Liver (tissue), 9 donors: ENCODE data around the gene PIPOX. TPM values are rescaled to one million over a fixed set of nuclear protein-coding genes. Genes with fewer than 3 reads are reported as not detected.

Source experiments
- DNase-seq: peaks from one replicate; pipeline ENCODE4 v3.0.0-alpha.2; 2017; ENCODE audit warnings: low spot score
- H3K27ac ChIP-seq, 2 donors: one replicate each; pipeline ENCODE4 v1.7.0; 2013; ENCODE audit warnings: inconsistent platforms in 2 of 2, low read length in 2 of 2, control low read depth in 1 of 2, low read depth in 1 of 2, mild to moderate bottlenecking in 1 of 2
- H3K27me3 ChIP-seq, 4 donors: one replicate each; pipeline versions ENCODE4 v1.6.1 to v1.7.0; 2013; ENCODE audit warnings: low read length in 3 of 4, inconsistent platforms in 1 of 4, mild to moderate bottlenecking in 1 of 4, moderate library complexity in 1 of 4; ENCODE audit not compliant: control insufficient read depth in 4 of 4, insufficient read depth in 4 of 4
- H3K36me3 ChIP-seq, 4 donors: one replicate each; pipeline versions ENCODE4 v1.6.1 to v1.7.0; 2013; ENCODE audit warnings: low read length in 3 of 4, mild to moderate bottlenecking in 3 of 4, low read depth in 1 of 4, moderate library complexity in 1 of 4; ENCODE audit not compliant: control insufficient read depth in 4 of 4, insufficient read depth in 3 of 4
- H3K4me1 ChIP-seq, 4 donors: one replicate each; pipeline versions ENCODE4 v1.6.1 to v1.7.0; 2013; ENCODE audit warnings: low read length in 3 of 4, mild to moderate bottlenecking in 3 of 4, moderate library complexity in 1 of 4; ENCODE audit not compliant: control insufficient read depth in 4 of 4, insufficient read depth in 4 of 4
- H3K4me3 ChIP-seq, 3 donors: one replicate each; pipeline versions ENCODE4 v1.6.1 to v1.7.0; 2013; ENCODE audit warnings: low read length in 3 of 3, control low read depth in 1 of 3, low read depth in 1 of 3, mild to moderate bottlenecking in 1 of 3
- H3K9ac ChIP-seq, 2 donors: one replicate each; pipeline ENCODE4 v1.7.0; 2013; ENCODE audit warnings: low read length in 2 of 2, mild to moderate bottlenecking in 2 of 2, moderate library complexity in 2 of 2, control low read depth in 1 of 2, low read depth in 1 of 2
- H3K9me3 ChIP-seq, 4 donors: one replicate each; pipeline versions ENCODE4 v1.6.1 to v1.7.0; 2013; ENCODE audit warnings: low read length in 3 of 4; ENCODE audit not compliant: control insufficient read depth in 4 of 4
- EGR1 ChIP-seq, 2 donors: IDR thresholded peaks; 2 replicates each; pipeline ENCODE4 v1.6.1; 2016 to 2018; ENCODE audit warnings: antibody characterized with exemption in 2 of 2, low read depth in 2 of 2
- FOXA1 ChIP-seq: IDR thresholded peaks from 2 replicates; pipeline ENCODE4 v1.6.1; 2016; ENCODE audit warnings: antibody characterized with exemption
- FOXA2 ChIP-seq: IDR thresholded peaks from 2 replicates; pipeline ENCODE4 v1.6.1; 2016; ENCODE audit warnings: antibody characterized with exemption
- GABPA ChIP-seq, 2 donors: IDR thresholded peaks in 1 of 2; conservative IDR thresholded peaks in 1 of 2; 2 replicates each; pipeline ENCODE4 v1.6.1; 2016; ENCODE audit warnings: antibody characterized with exemption in 2 of 2, mild to moderate bottlenecking in 1 of 2, moderate library complexity in 1 of 2
- HNF4A ChIP-seq, 2 donors: conservative IDR thresholded peaks; 2 replicates each; pipeline ENCODE4 v1.6.1; 2016; ENCODE audit warnings: antibody characterized with exemption in 2 of 2, mild to moderate bottlenecking in 2 of 2
- JUND ChIP-seq, 2 donors: IDR thresholded peaks; 2 replicates each; pipeline ENCODE4 v1.6.1; 2016; ENCODE audit warnings: antibody characterized with exemption in 2 of 2
- NR2F2 ChIP-seq: IDR thresholded peaks from 2 replicates; pipeline ENCODE4 v1.6.1; 2016; ENCODE audit warnings: antibody characterized with exemption
- RAD21 ChIP-seq, 2 donors: IDR thresholded peaks; 2 replicates each; pipeline ENCODE4 v1.6.1; 2016; ENCODE audit warnings: antibody characterized with exemption in 2 of 2, mild to moderate bottlenecking in 2 of 2
- RXRA ChIP-seq, 2 donors: IDR thresholded peaks; 2 replicates each; pipeline ENCODE4 v1.6.1; 2017 to 2018; ENCODE audit warnings: antibody characterized with exemption in 2 of 2, mild to moderate bottlenecking in 1 of 2
- SP1 ChIP-seq: IDR thresholded peaks from 2 replicates; pipeline ENCODE4 v1.6.1; 2018; ENCODE audit warnings: antibody characterized with exemption, mild to moderate bottlenecking
- TAF1 ChIP-seq: conservative IDR thresholded peaks from 2 replicates; pipeline ENCODE4 v1.6.1; 2016; ENCODE audit warnings: antibody characterized with exemption, mild to moderate bottlenecking
- YY1 ChIP-seq: IDR thresholded peaks from 2 replicates; pipeline ENCODE4 v1.6.1; 2016; ENCODE audit warnings: antibody characterized with exemption, mild to moderate bottlenecking
- WGBS: extraction: QIAGEN DNeasy Blood & Tissue Kit; methylation state at CpG from one replicate; pipeline ENCODE4 v1.1.7; 2013; 5-methylcytosine and 5-hydroxymethylcytosine counted together
- polyA plus RNA-seq, 2 donors: library from polyadenylated mRNA; stranded (reverse) in 1 of 2; unstranded in 1 of 2; fragments of 200-250 nt in 1 of 2; fragments of >200 nt in 1 of 2; fragmentation: Nextera tagmentation in 1 of 2; extraction: Ambion mirVana in 1 of 2; gene quantifications; one replicate each; pipeline versions ENCODE4 v1.2.1 to v1.2.3, GENCODE V29; 2013 to 2015
- total RNA-seq, 2 donors: library from RNA; depleted of rRNA; stranded (reverse); fragments of >200 nt; gene quantifications; one replicate each; pipeline ENCODE4 v1.2.3, GENCODE V29; 2014
- TF ChIP-seq, protein P1 (sequence below): fragments of 150-350 bp; IDR thresholded peaks from 2 replicates; pipeline ENCODE4 v1.5.1; 2017; ENCODE audit warnings: improper control_type of control experiment, low read depth, low read length; ENCODE audit not compliant: missing input control
- TF ChIP-seq, protein P2 (sequence below): IDR thresholded peaks from 2 replicates; pipeline ENCODE4 v1.6.1; 2016; ENCODE audit warnings: antibody characterized with exemption
- TF ChIP-seq, protein P3 (sequence below): IDR thresholded peaks from 2 replicates; pipeline ENCODE4 v1.6.1; 2016; ENCODE audit warnings: antibody characterized with exemption
- TF ChIP-seq, protein P4 (sequence below): IDR thresholded peaks from 2 replicates; pipeline ENCODE4 v1.6.1; 2016; ENCODE audit warnings: antibody characterized with exemption
- TF ChIP-seq, protein P5 (sequence below): IDR thresholded peaks from 2 replicates; pipeline ENCODE4 v1.6.1; 2016; ENCODE audit warnings: antibody characterized with exemption, mild to moderate bottlenecking
- donor health status: healthy.
- donor health status: healthy.
- donor health status: healthy.
- donor health status: healthy.
- donor health status: healthy.

Gene PIPOX
- total and polyA plus RNA-seq, 4 donors: 19.3 to 227 (median 158) TPM

DNA sequence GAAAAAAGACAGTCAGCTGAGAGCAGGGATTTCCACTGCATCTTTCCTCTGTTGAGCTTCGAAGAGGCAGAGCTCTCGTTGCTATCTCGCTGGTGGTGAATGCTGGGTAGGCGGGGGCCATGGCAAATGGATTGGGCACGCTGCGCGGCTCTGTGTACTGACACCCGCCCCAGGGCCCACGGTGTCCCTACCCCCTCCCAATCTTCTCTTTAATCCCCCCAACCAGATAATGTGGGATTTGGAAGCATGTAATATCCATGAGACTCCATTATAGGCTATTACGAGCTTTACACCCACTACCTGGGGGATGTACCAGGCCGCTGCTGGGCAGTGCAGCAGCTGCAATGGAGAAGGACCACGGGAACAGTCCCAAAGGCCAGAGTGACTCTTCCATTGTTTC, 8.3 kb downstream of the PIPOX start:
- Histone ChIP-seq H3K27ac (no peak overlapping the region), H3K4me3 (no peak overlapping the region), H3K9ac (no peak overlapping the region), H3K36me3 (peaks cover 6 to 52% (median 28%) of the 10 kb centered on the region in 4 donors), H3K27me3 (no peaks in the 10 kb centered on the region), H3K9me3 (no peaks in the 10 kb centered on the region), H3K4me1 (peaks cover 6 to 66% (median 51%) of the 10 kb centered on the region in 4 donors)
- no peak for TF ChIP-seq JUND (IDR thresholded peaks at IDR 0.05)
- TF ChIP-seq, protein P1, sequence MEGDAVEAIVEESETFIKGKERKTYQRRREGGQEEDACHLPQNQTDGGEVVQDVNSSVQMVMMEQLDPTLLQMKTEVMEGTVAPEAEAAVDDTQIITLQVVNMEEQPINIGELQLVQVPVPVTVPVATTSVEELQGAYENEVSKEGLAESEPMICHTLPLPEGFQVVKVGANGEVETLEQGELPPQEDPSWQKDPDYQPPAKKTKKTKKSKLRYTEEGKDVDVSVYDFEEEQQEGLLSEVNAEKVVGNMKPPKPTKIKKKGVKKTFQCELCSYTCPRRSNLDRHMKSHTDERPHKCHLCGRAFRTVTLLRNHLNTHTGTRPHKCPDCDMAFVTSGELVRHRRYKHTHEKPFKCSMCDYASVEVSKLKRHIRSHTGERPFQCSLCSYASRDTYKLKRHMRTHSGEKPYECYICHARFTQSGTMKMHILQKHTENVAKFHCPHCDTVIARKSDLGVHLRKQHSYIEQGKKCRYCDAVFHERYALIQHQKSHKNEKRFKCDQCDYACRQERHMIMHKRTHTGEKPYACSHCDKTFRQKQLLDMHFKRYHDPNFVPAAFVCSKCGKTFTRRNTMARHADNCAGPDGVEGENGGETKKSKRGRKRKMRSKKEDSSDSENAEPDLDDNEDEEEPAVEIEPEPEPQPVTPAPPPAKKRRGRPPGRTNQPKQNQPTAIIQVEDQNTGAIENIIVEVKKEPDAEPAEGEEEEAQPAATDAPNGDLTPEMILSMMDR: no peak
- TF ChIP-seq SP1: no peak
- TF ChIP-seq, protein P2, sequence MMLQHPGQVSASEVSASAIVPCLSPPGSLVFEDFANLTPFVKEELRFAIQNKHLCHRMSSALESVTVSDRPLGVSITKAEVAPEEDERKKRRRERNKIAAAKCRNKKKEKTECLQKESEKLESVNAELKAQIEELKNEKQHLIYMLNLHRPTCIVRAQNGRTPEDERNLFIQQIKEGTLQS: no peak
- TF ChIP-seq TAF1: no peak
- TF ChIP-seq GABPA (IDR thresholded peaks at IDR 0.05 in 1 of 2, conservative IDR thresholded peaks at IDR 0.05 in 1 of 2): no peak
- no peak for TF ChIP-seq YY1
- no peak for TF ChIP-seq RAD21 (IDR thresholded peaks at IDR 0.05)
- TF ChIP-seq, protein P3, sequence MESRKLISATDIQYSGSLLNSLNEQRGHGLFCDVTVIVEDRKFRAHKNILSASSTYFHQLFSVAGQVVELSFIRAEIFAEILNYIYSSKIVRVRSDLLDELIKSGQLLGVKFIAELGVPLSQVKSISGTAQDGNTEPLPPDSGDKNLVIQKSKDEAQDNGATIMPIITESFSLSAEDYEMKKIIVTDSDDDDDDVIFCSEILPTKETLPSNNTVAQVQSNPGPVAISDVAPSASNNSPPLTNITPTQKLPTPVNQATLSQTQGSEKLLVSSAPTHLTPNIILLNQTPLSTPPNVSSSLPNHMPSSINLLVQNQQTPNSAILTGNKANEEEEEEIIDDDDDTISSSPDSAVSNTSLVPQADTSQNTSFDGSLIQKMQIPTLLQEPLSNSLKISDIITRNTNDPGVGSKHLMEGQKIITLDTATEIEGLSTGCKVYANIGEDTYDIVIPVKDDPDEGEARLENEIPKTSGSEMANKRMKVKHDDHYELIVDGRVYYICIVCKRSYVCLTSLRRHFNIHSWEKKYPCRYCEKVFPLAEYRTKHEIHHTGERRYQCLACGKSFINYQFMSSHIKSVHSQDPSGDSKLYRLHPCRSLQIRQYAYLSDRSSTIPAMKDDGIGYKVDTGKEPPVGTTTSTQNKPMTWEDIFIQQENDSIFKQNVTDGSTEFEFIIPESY: no peak
- TF ChIP-seq EGR1 (IDR thresholded peaks at IDR 0.05; ENCODE audit: low read depth in 2 of 2): no peak
- no peak for TF ChIP-seq RXRA (IDR thresholded peaks at IDR 0.05)
- no peak for DNase-seq
- 90% methylated on average over 12 of the region's 12 CpGs for WGBS

DNA sequence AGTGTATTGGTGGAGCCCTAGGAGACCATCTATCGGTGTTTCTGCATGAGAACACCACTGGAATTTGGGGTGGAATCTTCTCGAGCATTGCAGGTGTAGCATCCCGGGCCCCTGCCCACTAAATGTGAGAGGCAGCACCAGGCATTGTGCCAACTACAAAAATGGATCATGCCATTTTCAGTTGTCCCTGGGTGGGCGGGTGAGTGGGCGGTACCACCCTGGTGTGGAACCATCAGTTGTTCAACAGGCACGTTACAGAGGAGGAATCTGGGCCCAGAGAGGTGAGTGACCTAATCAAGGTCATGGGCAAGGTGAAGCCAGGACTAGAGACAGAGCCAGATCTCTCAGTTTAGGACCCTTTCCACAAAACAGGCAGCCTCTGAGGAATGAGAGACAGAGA, 8.8 kb downstream of the PIPOX start:
- Histone ChIP-seq H3K4me1 (peaks cover 4 to 60% (median 48%) of the 10 kb centered on the region in 4 donors), H3K27ac (no peak overlapping the region), H3K27me3 (no peaks in the 10 kb centered on the region), H3K9ac (no peak overlapping the region), H3K4me3 (no peak overlapping the region), H3K9me3 (no peaks in the 10 kb centered on the region), H3K36me3 (peaks cover 6 to 52% (median 31%) of the 10 kb centered on the region in 4 donors)
- 80% methylated on average over 6 of the region's 6 CpGs for WGBS
- TF ChIP-seq RAD21 (IDR thresholded peaks at IDR 0.05) (no peak), EGR1 (IDR thresholded peaks at IDR 0.05; ENCODE audit: low read depth in 2 of 2) (no peak), SP1 (no peak), HNF4A (conservative IDR thresholded peaks at IDR 0.05) (no peak), RXRA (IDR thresholded peaks at IDR 0.05) (no peak), NR2F2 (no peak), FOXA2 (no peak), FOXA1 (no peak), GABPA (IDR thresholded peaks at IDR 0.05 in 1 of 2, conservative IDR thresholded peaks at IDR 0.05 in 1 of 2) (no peak)
- TF ChIP-seq, protein P2: no peak
- TF ChIP-seq, protein P4, sequence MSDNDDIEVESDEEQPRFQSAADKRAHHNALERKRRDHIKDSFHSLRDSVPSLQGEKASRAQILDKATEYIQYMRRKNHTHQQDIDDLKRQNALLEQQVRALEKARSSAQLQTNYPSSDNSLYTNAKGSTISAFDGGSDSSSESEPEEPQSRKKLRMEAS: no peak
- TF ChIP-seq, protein P5, sequence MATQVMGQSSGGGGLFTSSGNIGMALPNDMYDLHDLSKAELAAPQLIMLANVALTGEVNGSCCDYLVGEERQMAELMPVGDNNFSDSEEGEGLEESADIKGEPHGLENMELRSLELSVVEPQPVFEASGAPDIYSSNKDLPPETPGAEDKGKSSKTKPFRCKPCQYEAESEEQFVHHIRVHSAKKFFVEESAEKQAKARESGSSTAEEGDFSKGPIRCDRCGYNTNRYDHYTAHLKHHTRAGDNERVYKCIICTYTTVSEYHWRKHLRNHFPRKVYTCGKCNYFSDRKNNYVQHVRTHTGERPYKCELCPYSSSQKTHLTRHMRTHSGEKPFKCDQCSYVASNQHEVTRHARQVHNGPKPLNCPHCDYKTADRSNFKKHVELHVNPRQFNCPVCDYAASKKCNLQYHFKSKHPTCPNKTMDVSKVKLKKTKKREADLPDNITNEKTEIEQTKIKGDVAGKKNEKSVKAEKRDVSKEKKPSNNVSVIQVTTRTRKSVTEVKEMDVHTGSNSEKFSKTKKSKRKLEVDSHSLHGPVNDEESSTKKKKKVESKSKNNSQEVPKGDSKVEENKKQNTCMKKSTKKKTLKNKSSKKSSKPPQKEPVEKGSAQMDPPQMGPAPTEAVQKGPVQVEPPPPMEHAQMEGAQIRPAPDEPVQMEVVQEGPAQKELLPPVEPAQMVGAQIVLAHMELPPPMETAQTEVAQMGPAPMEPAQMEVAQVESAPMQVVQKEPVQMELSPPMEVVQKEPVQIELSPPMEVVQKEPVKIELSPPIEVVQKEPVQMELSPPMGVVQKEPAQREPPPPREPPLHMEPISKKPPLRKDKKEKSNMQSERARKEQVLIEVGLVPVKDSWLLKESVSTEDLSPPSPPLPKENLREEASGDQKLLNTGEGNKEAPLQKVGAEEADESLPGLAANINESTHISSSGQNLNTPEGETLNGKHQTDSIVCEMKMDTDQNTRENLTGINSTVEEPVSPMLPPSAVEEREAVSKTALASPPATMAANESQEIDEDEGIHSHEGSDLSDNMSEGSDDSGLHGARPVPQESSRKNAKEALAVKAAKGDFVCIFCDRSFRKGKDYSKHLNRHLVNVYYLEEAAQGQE: no peak
- no peak for DNase-seq
